ENCODE results near the gene HACD1.

The HACD1 gene

GRCh38 chr10:17637869-17638268, 20.7 kb upstream of the HACD1 start:
- no peak for TF ChIP-seq CTCF (IDR thresholded peaks at IDR 0.05)

- no peak for TF ChIP-seq CTCF (IDR thresholded peaks at IDR 0.05)
Observed at GRCh38 chr10:17633353-17633752, 16.2 kb upstream of the HACD1 start.

- TF ChIP-seq CTCF (IDR thresholded peaks at IDR 0.05): no peak
Observed at GRCh38 chr10:17626656-17627055, 9.5 kb upstream of the HACD1 start.

GRCh38 chr10:17624996-17625395, 7.8 kb upstream of the HACD1 start:
- no peak for TF ChIP-seq CTCF (IDR thresholded peaks at IDR 0.05)

- TF ChIP-seq CTCF (IDR thresholded peaks at IDR 0.05): no peak
Observed at GRCh38 chr10:17622061-17622460, 4.9 kb upstream of the HACD1 start.

- no peak for TF ChIP-seq CTCF (IDR thresholded peaks at IDR 0.05)
Observed at GRCh38 chr10:17616403-17617030, 657 bp downstream of the HACD1 start.

- no peak for TF ChIP-seq CTCF (IDR thresholded peaks at IDR 0.05)
Observed at GRCh38 chr10:17609523-17610079, 7.6 kb downstream of the HACD1 start.

All from LNCAP (cell line).